HuH-7.5 (cell line): ENCODE results near the gene AQP3.
"Not testable (repeated sequence)": the region's sequence is repeated elsewhere in the genome, so short reads cannot be mapped to it uniquely, and the experiment has no call there.

Experiments used
- DNase-seq: peaks from one replicate; pipeline ENCODE4 v3.0.0; 2011; ENCODE audit warnings: low spot score

Gene AQP3

GRCh38 chr9:33446946-33447798 lies at the start of gene AQP3:
TSS of gene AQP3 (minus strand) at chr9:33447593. CDS start at chr9:33447530, 63 bp downstream.
- DNase-seq: peak; percentile 80

- DNase-seq: not testable (repeated sequence)
Observed at GRCh38 chr9:33493819-33494218, 46.4 kb upstream of the AQP3 start.

- no peak for DNase-seq
Observed at GRCh38 chr9:33489066-33489465, 41.7 kb upstream of the AQP3 start.

GRCh38 chr9:33485312-33485711 lies 37.9 kb upstream of the AQP3 start:
- DNase-seq: not testable (repeated sequence)

- DNase-seq: no peak
Observed at GRCh38 chr9:33480976-33481375, 33.6 kb upstream of the AQP3 start.

GRCh38 chr9:33480106-33480505 lies 32.7 kb upstream of the AQP3 start:
- DNase-seq: no peak

GRCh38 chr9:33476503-33476902 lies 29.1 kb upstream of the AQP3 start:
- DNase-seq: no peak

GRCh38 chr9:33475357-33475756 lies 28.0 kb upstream of the AQP3 start:
- no peak for DNase-seq

- DNase-seq: peak; percentile 84
Observed at GRCh38 chr9:33473643-33474352, 26.4 kb upstream of the AQP3 start, which contains the start of gene NOL6. TSS of gene NOL6 (minus strand) at chr9:33473924. CDS start at chr9:33473842, 82 bp downstream.

DNA sequence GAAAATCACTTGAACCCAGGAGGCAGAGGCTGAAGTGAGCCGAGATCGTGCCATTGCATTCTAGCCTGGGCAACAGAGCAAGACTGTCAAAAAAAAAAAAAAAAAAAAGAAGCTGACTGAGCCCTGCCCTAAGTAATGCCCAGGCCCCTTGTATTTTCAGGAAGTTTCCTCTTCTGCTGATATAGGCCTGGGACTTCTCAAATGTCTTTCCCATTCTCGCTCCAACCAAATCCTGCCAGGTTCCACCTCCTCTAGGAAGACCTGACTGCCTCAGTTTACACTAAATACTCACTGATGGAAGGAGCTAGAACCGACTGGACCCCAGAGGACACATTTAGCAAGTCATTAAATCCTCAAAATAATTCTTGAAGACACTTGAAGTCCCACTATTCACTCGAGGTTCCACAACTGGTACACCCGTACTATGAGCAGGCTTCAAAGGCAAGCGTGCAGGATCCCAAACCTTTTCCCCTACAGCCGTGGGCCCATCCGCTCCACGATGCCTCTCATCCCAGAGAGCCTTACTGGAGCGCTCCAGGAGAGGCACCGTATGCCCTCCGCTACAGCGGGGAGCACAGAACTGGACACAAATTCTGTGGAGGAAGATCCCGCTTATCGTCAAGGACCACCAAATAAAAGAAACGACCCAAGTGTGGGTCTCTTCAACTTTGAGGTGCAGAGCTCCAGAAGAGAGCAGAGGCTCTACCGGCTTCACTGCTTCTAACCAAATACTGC lies 25.7 kb upstream of the AQP3 start:
- DNase-seq: no peak

DNA sequence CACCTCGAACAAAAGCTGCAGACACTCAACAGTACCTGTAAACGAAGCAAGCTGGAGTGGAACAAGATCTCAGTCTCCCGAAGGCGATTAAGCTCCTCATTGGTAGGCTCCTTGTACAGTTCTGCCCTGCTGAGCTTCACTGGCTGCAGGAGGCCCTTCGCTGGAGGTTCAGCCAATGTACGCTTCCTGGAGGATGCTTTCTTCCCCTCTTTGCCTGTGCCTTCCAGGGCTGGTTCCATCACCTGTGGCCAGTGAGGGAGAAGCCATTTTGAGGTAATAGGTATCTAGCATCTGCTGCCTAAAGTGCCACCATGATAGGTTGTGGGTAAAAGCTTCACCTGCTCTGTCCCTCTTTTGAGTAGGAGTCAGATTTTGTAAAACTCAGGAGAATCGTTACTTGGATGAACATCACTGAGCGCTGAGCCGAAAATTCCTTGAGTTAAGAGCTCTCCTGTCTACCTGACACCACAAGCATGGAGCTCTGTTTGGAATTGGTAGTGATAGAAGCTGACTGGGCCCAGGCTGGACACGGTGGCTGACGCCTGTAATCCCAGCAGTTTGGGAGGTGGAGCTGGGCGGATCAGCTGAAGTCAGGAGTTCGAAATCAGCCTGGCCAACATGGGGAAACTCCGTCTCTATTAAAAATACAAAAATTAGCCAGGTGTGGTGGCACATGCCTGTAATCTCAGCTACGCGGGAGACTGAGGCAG lies 24.9 kb upstream of the AQP3 start:
- no peak for DNase-seq

- no peak for DNase-seq
Observed at GRCh38 chr9:33471361-33471760, 24.0 kb upstream of the AQP3 start.

DNA sequence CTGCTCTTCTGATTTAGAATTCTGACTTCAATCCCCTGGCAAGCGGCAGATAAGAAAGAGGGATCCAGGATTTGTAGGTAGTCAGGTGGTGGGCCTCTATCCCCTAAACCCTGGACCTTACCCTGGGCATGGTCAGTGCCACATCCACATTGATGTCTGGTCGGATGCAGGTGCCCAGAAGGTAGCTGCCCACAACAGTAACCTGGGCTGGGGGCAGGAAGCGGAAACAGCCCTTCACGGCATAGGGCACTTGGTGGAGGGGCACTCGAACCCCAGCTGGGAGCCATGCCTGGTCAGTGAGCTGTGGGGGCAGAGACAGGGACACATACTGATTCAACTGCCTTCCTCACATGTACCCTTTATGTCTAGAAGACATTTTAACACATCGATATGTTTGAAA lies 22.5 kb upstream of the AQP3 start:
- no peak for DNase-seq

GRCh38 chr9:33468797-33469621 lies 21.6 kb upstream of the AQP3 start:
- DNase-seq: no peak

- no peak for DNase-seq
Observed at GRCh38 chr9:33468215-33468730, 20.9 kb upstream of the AQP3 start.

- no peak for DNase-seq
Observed at GRCh38 chr9:33467526-33467925, 20.1 kb upstream of the AQP3 start.

- peak; percentile 71 for DNase-seq
Observed at GRCh38 chr9:33466565-33467495, 19.4 kb upstream of the AQP3 start.

- no peak for DNase-seq
Observed at GRCh38 chr9:33465596-33466564, 18.5 kb upstream of the AQP3 start.
